SJSA1 (cell line): ENCODE data around the gene CEBPE. TPM values are rescaled to one million over a fixed set of nuclear protein-coding genes. Genes with fewer than 3 reads are reported as not detected.

Experiments
- DNase-seq, 2 experiments: peaks; one replicate each; pipeline ENCODE4 v3.0.0-alpha.2; 2015 to 2020; ENCODE audit warnings: low spot score in 2 of 2, low read depth in 1 of 2
- H3K27ac ChIP-seq: fragments of 250-450 bp; sonication (Bioruptor Pico); 2 replicates; pipeline ENCODE4 v1.5.1; 2020; ENCODE audit warnings: mild to moderate bottlenecking, moderate library complexity
- H3K27me3 ChIP-seq: fragments of 250-450 bp; sonication (Bioruptor Pico); replicated peaks from 2 replicates; pipeline ENCODE4 v1.5.1; 2020; ENCODE audit warnings: mild to moderate bottlenecking, moderate library complexity
- H3K36me3 ChIP-seq: fragments of 250-450 bp; sonication (Bioruptor Pico); 2 replicates; pipeline ENCODE4 v1.5.1; 2020; ENCODE audit warnings: mild to moderate bottlenecking
- H3K4me1 ChIP-seq: fragments of 250-450 bp; sonication (Bioruptor Pico); replicated peaks from 2 replicates; pipeline ENCODE4 v1.6.1; 2021; ENCODE audit warnings: mild to moderate bottlenecking
- H3K4me3 ChIP-seq: fragments of 250-450 bp; sonication (Bioruptor Pico); 2 replicates; pipeline ENCODE4 v1.5.1; 2020; ENCODE audit warnings: mild to moderate bottlenecking
- H3K9me3 ChIP-seq: fragments of 250-450 bp; sonication (Bioruptor Pico); replicated peaks from 2 replicates; pipeline ENCODE4 v1.5.1; 2020; ENCODE audit warnings: mild to moderate bottlenecking
- total RNA-seq: library from RNA; depleted of rRNA; stranded (reverse); fragments of >200 nt; shearing (Covaris generic); gene quantifications from 2 replicates; pipeline ENCODE4 v1.2.3, GENCODE V29; 2014

CEBPE gene
- total RNA-seq, 1 experiment from 2014 or later = not detected

DNA sequence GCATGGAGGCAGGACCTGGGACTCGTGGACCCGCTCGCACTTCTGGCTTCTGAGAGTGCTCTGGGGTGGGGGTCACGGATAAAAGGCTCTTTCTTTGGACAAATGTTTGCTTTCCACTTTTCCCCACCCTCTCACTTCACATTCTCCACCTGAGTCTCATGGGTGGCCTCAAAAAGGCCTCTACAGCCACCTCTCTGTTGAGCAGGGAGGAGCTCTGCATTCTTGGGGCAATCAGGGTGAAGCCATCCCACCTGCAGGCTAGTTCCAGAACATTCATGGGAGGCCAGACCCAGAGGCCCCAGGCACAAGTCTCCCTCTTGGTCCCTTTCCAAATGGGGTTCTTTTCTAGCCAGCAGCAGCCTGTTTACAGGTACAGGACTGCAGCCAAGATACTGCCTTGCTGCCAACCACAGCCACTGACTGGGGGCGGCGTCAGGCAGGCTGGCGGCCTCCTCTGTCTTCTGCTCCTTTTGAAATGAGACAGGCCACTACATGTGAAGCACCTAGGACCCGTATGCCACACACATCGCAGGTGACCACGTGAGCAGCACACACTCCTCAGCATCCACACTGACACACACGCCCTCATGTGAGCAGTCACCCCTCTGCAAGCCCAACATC lies 18.2 kb upstream of the CEBPE start:
- Histone ChIP-seq H3K27me3 (no peaks in the 10 kb centered on the region), H3K9me3 (no peaks in the 10 kb centered on the region), H3K4me3 (no peak overlapping the region), H3K36me3 (no peaks in the 10 kb centered on the region), H3K27ac (no peak overlapping the region), H3K4me1 (no peaks in the 10 kb centered on the region)
- DNase-seq = no peak

DNA sequence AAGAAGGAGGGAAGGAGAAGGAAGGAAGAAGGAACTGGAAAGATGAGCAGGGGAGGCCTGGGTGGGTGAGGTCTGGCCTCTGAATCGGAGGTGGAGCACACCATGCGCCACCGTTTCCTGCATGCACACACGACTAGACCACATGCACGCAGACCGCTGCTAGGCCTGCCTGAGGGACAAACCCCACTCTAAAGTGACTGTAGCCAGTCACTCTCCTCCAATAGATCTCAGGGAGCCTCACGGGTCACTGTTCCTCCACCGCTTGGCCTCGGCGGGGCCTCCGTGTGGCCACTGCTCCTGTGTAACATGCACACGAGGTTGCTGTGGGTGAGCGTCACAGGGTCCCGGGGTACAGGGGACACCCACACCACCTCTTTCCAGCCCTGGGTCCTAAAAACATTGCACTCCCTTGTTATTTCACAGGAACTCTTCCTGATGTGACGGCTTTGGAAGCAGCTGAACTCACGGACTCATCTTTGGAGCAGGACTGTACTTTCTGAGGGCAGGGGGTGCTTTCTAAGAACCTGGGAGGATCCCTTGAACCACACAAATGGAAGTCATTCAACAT lies 17.6 kb upstream of the CEBPE start:
- no peaks in the 10 kb centered on the region for H3K36me3 ChIP-seq
- H3K27ac ChIP-seq = no peak overlapping the region
- no peak overlapping the region for H3K4me3 ChIP-seq
- no peaks in the 10 kb centered on the region for H3K9me3 ChIP-seq
- no peaks in the 10 kb centered on the region for H3K4me1 ChIP-seq
- no peaks in the 10 kb centered on the region for H3K27me3 ChIP-seq
- DNase-seq = no peak

DNA sequence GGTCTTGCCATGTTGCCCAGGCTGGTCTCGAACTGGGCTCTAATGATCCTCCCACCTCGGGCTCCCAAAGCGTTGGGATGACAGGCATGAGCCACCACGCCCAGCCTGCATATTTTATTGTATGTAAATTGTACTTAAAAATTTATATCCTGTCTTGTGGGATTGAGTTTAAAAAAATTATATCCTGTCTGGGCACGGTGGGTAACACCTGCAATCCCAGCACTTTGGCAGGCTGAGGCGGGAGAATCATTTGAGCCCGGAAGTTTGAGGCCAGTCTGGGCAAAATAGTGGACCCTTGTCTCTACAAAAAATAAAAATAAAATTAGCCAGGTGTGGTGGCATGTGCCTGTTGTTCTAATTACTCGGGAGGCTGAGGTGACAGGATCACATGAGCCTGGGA lies 13.9 kb upstream of the CEBPE start:
- no peak for DNase-seq

DNA sequence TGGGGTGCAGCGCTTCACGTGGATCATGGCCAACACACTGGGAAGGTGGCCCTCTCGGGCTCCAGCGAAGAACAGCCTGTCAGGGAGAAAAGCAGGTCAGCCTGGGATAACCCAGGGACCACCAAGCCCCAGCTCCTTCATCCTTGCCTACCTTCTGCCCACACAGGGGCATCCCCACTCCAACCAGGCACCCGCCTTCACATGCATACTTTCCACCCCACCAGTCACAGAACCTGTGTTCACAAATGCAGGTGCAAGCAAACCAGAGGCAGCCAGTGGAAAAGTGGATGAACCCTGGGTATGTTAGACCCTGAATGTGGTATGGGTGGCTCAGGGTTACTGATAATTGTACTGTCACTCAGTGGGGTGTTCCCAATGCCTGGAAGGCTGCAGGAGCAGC lies 12.4 kb upstream of the CEBPE start:
- Histone ChIP-seq H3K27ac (no peak overlapping the region), H3K4me3 (no peak overlapping the region), H3K9me3 (no peaks in the 10 kb centered on the region), H3K27me3 (no peaks in the 10 kb centered on the region), H3K4me1 (no peaks in the 10 kb centered on the region), H3K36me3 (no peaks in the 10 kb centered on the region)
- DNase-seq = no peak

More for the DNA sequence above, 13.9 kb upstream of the CEBPE start:
- Histone ChIP-seq H3K4me1 (no peaks in the 10 kb centered on the region), H3K27ac (no peak overlapping the region), H3K9me3 (no peaks in the 10 kb centered on the region), H3K36me3 (no peaks in the 10 kb centered on the region), H3K27me3 (no peaks in the 10 kb centered on the region), H3K4me3 (no peak overlapping the region)

DNA sequence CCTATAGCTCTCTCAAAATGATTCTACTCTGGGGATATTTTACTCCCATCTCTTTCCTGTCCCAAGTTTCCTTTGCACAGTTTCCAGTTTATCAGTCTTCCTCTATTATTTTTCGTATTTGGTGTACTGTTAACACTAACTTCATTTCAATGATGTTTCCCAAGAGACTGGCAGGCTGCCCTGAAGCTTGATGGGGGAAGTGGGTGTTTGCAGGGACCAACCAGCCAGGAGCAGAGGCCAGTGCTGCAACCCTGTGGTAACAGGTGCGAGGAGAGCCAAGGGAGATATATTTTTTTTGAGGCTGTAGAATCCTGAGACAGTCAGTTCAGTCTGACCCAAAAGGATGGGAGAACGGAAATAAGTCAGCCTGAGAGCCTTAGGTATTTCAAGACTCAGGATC lies 11.8 kb upstream of the CEBPE start:
- Histone ChIP-seq H3K4me1 (no peaks in the 10 kb centered on the region), H3K27me3 (no peaks in the 10 kb centered on the region), H3K27ac (no peak overlapping the region), H3K4me3 (no peak overlapping the region), H3K9me3 (no peaks in the 10 kb centered on the region), H3K36me3 (no peaks in the 10 kb centered on the region)
- DNase-seq = no peak

DNA sequence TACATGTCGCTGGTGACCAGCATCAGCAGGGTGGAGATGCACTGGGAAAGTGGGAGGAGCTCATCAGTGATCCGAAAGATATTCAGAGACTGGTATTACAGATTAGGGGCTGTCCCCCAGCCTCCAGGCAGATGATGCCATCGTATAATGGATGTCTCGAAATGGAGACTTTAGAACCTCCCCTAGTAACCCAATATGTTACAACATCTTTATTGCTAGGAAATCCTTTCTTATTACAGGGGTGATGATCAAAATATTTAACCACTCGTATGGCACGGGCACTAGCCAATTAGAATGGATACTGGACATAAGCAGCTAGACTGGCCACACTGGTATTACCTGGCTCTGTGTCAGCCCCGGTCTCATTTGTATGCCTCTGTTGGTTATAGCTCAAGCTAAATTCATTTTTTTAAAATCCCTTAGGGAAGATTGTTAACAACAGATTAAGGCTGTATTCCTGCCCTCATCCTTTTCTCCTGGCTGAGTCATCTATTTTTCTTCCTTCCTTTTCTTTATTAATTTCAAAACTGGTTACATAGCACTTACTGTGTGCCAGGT lies 10.8 kb upstream of the CEBPE start:
- Histone ChIP-seq H3K36me3 (no peaks in the 10 kb centered on the region), H3K27ac (no peak overlapping the region), H3K27me3 (no peaks in the 10 kb centered on the region), H3K4me1 (no peaks in the 10 kb centered on the region), H3K4me3 (no peak overlapping the region), H3K9me3 (no peaks in the 10 kb centered on the region)
- DNase-seq = no peak

DNA sequence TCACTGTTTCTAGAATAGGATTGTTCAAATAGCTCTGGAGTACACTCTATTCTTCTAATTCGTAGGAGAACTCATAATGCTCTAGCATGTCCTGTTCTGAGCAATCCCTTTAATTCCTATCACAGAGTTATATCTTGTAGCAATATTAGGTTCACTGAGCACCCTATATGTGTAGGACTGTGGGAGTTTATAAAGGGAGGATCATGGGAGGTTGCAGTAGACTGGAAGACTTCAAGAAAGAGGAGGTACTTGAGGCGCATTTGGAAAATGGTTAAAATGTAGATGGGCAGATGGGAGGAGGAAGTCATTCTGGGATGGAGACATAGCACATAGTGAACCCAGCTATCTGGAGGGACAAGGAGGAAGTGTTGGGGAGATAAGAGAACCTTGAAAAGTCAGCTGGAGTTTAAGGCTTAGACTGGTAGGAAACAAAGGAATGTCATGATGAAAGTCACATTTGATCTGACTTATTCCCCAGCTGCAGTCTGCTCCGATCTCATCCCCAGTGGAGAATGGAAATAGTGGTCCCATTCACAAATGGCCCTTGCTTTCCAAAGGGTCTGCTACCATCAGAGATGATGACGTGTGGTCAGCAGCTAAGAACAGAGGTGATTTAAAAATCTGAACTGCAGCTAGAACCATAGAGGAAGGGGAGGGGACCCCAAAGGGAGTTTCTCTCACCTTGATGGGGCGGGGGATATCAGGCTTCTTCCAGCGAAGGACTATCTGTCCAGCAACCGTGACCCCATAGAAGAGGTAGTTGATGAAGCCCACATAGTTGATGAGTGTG lies 10.1 kb upstream of the CEBPE start:
- no peaks in the 10 kb centered on the region for H3K4me1 ChIP-seq
- DNase-seq = no peak
- H3K9me3 ChIP-seq = no peaks in the 10 kb centered on the region
- no peak overlapping the region for H3K27ac ChIP-seq
- no peaks in the 10 kb centered on the region for H3K27me3 ChIP-seq
- no peak overlapping the region for H3K4me3 ChIP-seq
- H3K36me3 ChIP-seq = no peaks in the 10 kb centered on the region

DNA sequence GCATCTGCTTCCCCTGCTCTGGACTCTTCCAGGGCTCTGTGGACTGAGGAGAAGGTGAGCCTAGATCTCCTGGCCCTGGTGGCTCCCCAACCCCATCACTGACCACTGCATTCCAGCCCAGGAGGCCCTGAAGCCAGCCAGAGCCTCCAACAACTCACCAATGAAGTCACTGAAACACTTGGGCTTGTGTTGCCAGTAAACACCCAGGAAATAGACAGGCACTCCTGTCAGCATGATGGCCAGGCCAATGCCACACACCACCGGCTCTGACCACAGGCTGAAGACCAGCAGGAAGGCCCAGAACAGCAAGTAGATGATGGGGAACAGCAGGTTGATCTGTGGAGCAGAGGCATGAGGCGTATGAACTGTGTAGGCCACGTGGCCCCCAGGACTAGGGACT lies 8.8 kb upstream of the CEBPE start:
- H3K36me3 ChIP-seq = no peaks in the 10 kb centered on the region
- no peak for DNase-seq
- H3K27ac ChIP-seq = no peak overlapping the region
- H3K9me3 ChIP-seq = no peaks in the 10 kb centered on the region
- no peaks in the 10 kb centered on the region for H3K4me1 ChIP-seq
- H3K27me3 ChIP-seq = no peaks in the 10 kb centered on the region
- H3K4me3 ChIP-seq = no peak overlapping the region

DNA sequence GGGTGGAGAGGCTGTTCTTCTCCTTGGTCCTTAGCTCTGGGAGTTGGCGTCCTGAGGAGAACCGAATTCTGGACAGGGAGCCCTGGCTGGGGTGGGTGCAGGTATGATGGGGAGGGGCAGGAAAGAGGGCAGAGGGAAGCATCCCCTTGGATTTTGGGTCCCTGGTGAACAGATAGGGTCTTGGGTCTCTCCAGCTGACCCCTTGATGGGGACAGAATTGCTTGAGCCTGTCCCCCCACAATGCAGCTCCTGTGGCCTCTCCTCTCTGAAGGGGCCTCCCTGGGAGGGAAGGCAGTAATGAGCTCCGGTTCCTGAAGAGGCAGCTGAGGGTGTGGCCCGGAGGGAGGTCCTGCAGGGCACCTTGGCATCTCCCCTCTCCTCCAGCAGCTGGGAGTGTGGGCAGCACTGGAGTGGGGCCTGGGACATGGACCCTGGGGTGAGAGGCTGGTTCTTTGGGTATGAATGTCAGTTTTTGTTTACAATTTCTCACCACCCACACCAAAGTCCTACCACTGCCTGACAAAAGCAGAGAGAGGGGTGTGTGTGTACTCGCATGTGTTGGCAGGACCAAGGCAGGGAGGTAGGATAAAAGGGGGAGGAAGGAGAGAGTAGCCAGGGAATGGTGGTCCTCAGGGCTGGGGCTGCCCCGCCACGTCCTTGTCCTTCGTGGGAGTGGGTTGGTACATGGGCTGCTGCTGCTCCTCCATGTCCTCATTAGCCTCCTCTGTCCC lies 7.7 kb upstream of the CEBPE start:
- Histone ChIP-seq H3K4me1 (no peaks in the 10 kb centered on the region), H3K27me3 (no peaks in the 10 kb centered on the region), H3K36me3 (no peaks in the 10 kb centered on the region), H3K9me3 (no peaks in the 10 kb centered on the region), H3K27ac (no peak overlapping the region), H3K4me3 (no peak overlapping the region)
- no peak for DNase-seq

DNA sequence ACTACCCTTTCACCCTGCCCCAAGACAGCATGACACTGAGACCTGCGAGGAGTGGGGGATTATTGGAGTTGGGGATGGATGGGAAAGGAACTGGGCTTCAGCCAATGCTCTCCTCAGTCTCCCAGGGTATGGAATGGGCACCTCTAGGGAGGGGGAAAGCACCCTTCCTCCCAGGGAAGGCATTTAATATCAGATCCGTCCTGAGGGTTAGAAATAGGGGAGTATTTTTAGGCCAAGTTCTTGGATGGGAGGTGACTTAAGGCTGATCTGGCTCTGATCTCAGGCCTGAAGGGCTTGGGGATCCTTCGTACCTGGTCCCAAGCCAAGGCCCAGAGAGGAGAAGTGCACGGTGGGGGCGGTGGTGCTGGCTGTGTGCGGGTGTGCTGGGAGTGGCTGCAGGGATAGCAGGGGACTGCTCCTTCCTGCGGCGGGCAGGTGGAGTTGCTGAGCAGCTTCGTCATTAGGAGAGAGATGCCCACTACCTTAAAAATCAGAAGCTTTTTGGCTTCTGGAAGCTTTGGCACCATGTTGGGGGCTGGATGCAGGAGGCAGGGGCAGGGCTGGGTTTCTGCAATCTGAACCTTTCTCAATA lies 7.0 kb upstream of the CEBPE start:
- no peak for DNase-seq
- H3K4me3 ChIP-seq = no peak overlapping the region
- H3K4me1 ChIP-seq = peaks cover 6% of the 10 kb centered on the region
- no peak overlapping the region for H3K27ac ChIP-seq
- no peaks in the 10 kb centered on the region for H3K9me3 ChIP-seq
- no peaks in the 10 kb centered on the region for H3K36me3 ChIP-seq
- no peaks in the 10 kb centered on the region for H3K27me3 ChIP-seq

DNA sequence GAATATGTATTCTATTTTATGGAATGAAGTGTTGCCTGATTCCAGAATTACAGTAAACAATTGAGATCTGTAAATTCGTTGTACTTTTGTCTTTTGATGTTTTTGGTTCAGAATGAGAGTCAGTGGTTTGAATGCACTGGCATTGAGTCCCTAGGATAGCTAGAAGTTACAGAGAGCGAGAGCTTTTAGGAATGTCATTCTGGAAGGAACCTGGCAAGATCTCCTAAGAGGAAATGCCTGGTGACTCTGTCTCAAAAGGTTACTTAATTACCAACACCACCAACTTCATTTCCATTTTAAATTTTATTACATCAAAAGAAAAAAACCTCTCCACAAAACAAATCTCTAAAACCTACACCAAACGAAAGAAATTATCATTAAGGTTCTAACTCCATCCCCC lies 6.0 kb upstream of the CEBPE start:
- H3K27me3 ChIP-seq = no peaks in the 10 kb centered on the region
- no peak overlapping the region for H3K27ac ChIP-seq
- DNase-seq = no peak
- H3K4me1 ChIP-seq = peaks cover 8% of the 10 kb centered on the region
- H3K4me3 ChIP-seq = no peak overlapping the region
- H3K9me3 ChIP-seq = no peaks in the 10 kb centered on the region
- H3K36me3 ChIP-seq = no peaks in the 10 kb centered on the region

DNA sequence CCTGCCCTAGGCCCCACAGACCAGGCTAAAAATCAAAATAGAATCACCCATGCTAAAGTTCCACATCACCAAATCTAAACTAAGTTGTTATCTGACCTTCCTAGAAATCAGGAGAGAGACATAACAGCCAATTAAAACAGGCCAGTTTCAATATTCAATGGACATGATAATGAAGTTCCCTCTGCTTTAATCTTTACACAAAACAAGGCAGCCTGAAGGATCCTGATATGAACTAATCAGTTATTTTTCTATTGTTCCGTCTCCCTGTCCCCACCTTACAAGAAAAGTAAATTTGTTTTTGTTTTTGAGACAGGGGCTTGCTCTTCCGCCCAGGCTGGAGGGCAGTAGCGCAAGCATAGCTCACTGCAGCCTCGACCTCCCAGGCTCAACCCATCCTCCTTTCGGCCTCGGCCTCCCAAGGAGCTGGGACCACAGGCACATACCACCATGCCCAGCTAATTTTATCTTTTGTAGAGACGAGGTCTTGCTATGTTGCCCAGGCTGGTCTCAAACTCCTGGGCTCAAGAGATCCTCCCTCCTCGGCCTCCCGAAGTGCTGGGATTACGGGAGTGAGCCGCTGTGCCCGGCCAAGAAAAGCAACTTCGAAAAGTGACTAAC lies 5.4 kb upstream of the CEBPE start:
- Histone ChIP-seq H3K27ac (no peak overlapping the region), H3K9me3 (no peaks in the 10 kb centered on the region), H3K27me3 (no peaks in the 10 kb centered on the region), H3K4me3 (no peak overlapping the region), H3K36me3 (no peaks in the 10 kb centered on the region), H3K4me1 (peaks cover 8% of the 10 kb centered on the region)
- no peak for DNase-seq

DNA sequence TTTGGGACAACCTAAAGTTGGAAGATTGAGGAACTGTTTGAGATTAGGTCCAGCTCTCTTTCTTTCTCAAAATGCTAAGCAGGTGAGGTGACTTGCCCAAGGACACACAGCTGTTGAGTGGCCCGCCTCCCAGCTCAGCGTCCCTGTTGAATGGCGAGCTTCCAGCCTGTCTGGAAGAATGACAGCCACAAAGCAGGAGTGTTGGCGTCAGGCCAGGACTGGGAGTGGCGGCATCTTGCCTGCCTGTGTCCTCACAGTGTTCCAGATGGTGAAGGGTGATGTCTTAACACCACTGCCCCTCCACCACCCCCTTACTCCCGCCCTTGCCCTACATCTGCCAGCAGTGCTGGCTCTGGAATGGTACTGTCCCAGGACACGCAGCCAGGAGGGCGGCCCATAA lies 4.4 kb upstream of the CEBPE start:
- no peaks in the 10 kb centered on the region for H3K27me3 ChIP-seq
- no peaks in the 10 kb centered on the region for H3K36me3 ChIP-seq
- no peaks in the 10 kb centered on the region for H3K9me3 ChIP-seq
- no peak overlapping the region for H3K4me3 ChIP-seq
- H3K4me1 ChIP-seq = peaks cover 8% of the 10 kb centered on the region
- no peak overlapping the region for H3K27ac ChIP-seq
- no peak for DNase-seq
